Measurements from ENCODE around the gene TMPRSS7. TPM values are rescaled to one million over a fixed set of nuclear protein-coding genes. Genes with fewer than 3 reads are reported as not detected.

Gene TMPRSS7
- total RNA-seq, 4 donors from 2014 or later = not detected

GRCh38 chr3:112122870-112123269 lies 88.3 kb downstream of the TMPRSS7 start:
- Histone ChIP-seq H3K9me3 (no peaks in the 10 kb centered on the region), H3K4me3 (no peak overlapping the region), H3K27me3 (no peaks in the 10 kb centered on the region), H3K36me3 (no peaks in the 10 kb centered on the region), H3K27ac (no peak overlapping the region), H3K4me1 (no peaks in the 10 kb centered on the region)
- TF ChIP-seq CTCF (IDR thresholded peaks at IDR 0.05) (no peak), POLR2A (IDR thresholded peaks at IDR 0.05) (no peak)
- intact Hi-C loops (cut with DNase I; ENCODE audit: low total_unique reads) = no loop called here
- no peak for DNase-seq

GRCh38 chr3:112123548-112123947 lies 89.0 kb downstream of the TMPRSS7 start:
- no peak for DNase-seq
- no peak overlapping the region for H3K27ac ChIP-seq
- H3K27me3 ChIP-seq = no peaks in the 10 kb centered on the region
- intact Hi-C loops (cut with DNase I; ENCODE audit: low total_unique reads) = no loop called here
- TF ChIP-seq POLR2A (IDR thresholded peaks at IDR 0.05) = no peak
- no peak for TF ChIP-seq CTCF (IDR thresholded peaks at IDR 0.05)
- H3K36me3 ChIP-seq = no peaks in the 10 kb centered on the region
- no peaks in the 10 kb centered on the region for H3K4me1 ChIP-seq
- H3K4me3 ChIP-seq = no peak overlapping the region
- no peaks in the 10 kb centered on the region for H3K9me3 ChIP-seq

GRCh38 chr3:112124907-112125607 lies 90.5 kb downstream of the TMPRSS7 start:
- Histone ChIP-seq H3K4me3 (no peak overlapping the region), H3K9me3 (no peaks in the 10 kb centered on the region), H3K4me1 (no peaks in the 10 kb centered on the region), H3K27ac (no peak overlapping the region), H3K27me3 (no peaks in the 10 kb centered on the region), H3K36me3 (no peaks in the 10 kb centered on the region)
- TF ChIP-seq CTCF (IDR thresholded peaks at IDR 0.05) (no peak), POLR2A (IDR thresholded peaks at IDR 0.05) (no peak)
- intact Hi-C loops (cut with DNase I; ENCODE audit: low total_unique reads) = no loop called here
- no peak for DNase-seq

GRCh38 chr3:112126511-112126911 lies 92.0 kb downstream of the TMPRSS7 start:
- H3K27ac ChIP-seq = no peak overlapping the region
- intact Hi-C loops (cut with DNase I; ENCODE audit: low total_unique reads) = no loop called here
- H3K9me3 ChIP-seq = no peaks in the 10 kb centered on the region
- H3K27me3 ChIP-seq = no peaks in the 10 kb centered on the region
- no peak overlapping the region for H3K4me3 ChIP-seq
- H3K36me3 ChIP-seq = no peaks in the 10 kb centered on the region
- DNase-seq = no peak
- TF ChIP-seq POLR2A (IDR thresholded peaks at IDR 0.05) (no peak), CTCF (IDR thresholded peaks at IDR 0.05) (no peak)
- no peaks in the 10 kb centered on the region for H3K4me1 ChIP-seq

- intact Hi-C loops (cut with DNase I; ENCODE audit: low total_unique reads) = no loop called here
- TF ChIP-seq POLR2A (IDR thresholded peaks at IDR 0.05) (no peak), CTCF (IDR thresholded peaks at IDR 0.05) (no peak)
- H3K4me3 ChIP-seq = no peak overlapping the region
- H3K27ac ChIP-seq = no peak overlapping the region
- H3K9me3 ChIP-seq = no peaks in the 10 kb centered on the region
- no peaks in the 10 kb centered on the region for H3K4me1 ChIP-seq
- H3K27me3 ChIP-seq = no peaks in the 10 kb centered on the region
- no peak for DNase-seq
- H3K36me3 ChIP-seq = no peaks in the 10 kb centered on the region
These were observed 93.3 kb downstream of the TMPRSS7 start for GRCh38 chr3:112127522-112128494.

Measured in uterus (tissue), 4 donors.